Skeletal muscle tissue (tissue), 4 donors: ENCODE results near the gene FAM50A. TPM values are rescaled to one million over a fixed set of nuclear protein-coding genes. Genes with fewer than 3 reads are reported as not detected.

Experiments used
- H3K27ac ChIP-seq: one replicate; pipeline ENCODE4 v1.7.0; 2013; ENCODE audit warnings: mild to moderate bottlenecking, low read depth, low read length, inconsistent platforms
- H3K27me3 ChIP-seq, 3 donors: one replicate each; pipeline ENCODE4 v1.7.0; 2013; ENCODE audit warnings: low read length in 3 of 3; ENCODE audit not compliant: control insufficient read depth in 3 of 3, insufficient read depth in 3 of 3
- H3K36me3 ChIP-seq, 3 donors: one replicate each; pipeline ENCODE4 v1.7.0; 2013; ENCODE audit warnings: low read length in 3 of 3; ENCODE audit not compliant: control insufficient read depth in 3 of 3, insufficient read depth in 3 of 3
- H3K4me1 ChIP-seq, 3 donors: one replicate each; pipeline ENCODE4 v1.7.0; 2013; ENCODE audit warnings: low read length in 3 of 3, mild to moderate bottlenecking in 3 of 3; ENCODE audit not compliant: control insufficient read depth in 3 of 3, insufficient read depth in 3 of 3
- H3K4me3 ChIP-seq, 3 donors: one replicate each; pipeline ENCODE4 v1.7.0; 2013; ENCODE audit warnings: low read length in 3 of 3
- H3K9ac ChIP-seq, 3 donors: one replicate each; pipeline ENCODE4 v1.7.0; 2013; ENCODE audit warnings: low read length in 3 of 3, mild to moderate bottlenecking in 3 of 3, moderate library complexity in 2 of 3, low read depth in 1 of 3
- H3K9me3 ChIP-seq, 3 donors: one replicate each; pipeline ENCODE4 v1.7.0; 2013; ENCODE audit warnings: low read length in 3 of 3; ENCODE audit not compliant: control insufficient read depth in 3 of 3
- total RNA-seq: library from RNA; depleted of rRNA; stranded (reverse); fragments of >200 nt; gene quantifications from one replicate; pipeline ENCODE4 v1.2.3, GENCODE V29; 2014
- donor health status: Osteomylitis.

FAM50A gene
- total RNA-seq, 1 donor from 2014 or later: 16.7 TPM

- H3K4me1 ChIP-seq: peaks cover 18 to 44% (median 29%) of the 10 kb centered on the region in 3 donors
- no peaks in the 10 kb centered on the region for H3K27me3 ChIP-seq
- peaks cover 4 to 9% (median 8%) of the 10 kb centered on the region in 3 donors for H3K36me3 ChIP-seq
- H3K9me3 ChIP-seq: no peaks in the 10 kb centered on the region
- no peak overlapping the region for H3K27ac ChIP-seq
- H3K4me3 ChIP-seq: no peak overlapping the region
- no peak overlapping the region for H3K9ac ChIP-seq
Observed at GRCh38 chrX:154481195-154481594, 37.3 kb downstream of the FAM50A start.

GRCh38 chrX:154481911-154482601 lies 38.1 kb downstream of the FAM50A start:
- no peak overlapping the region for H3K9ac ChIP-seq
- H3K4me1 ChIP-seq: peaks cover 18 to 48% (median 31%) of the 10 kb centered on the region in 3 donors
- H3K27me3 ChIP-seq: no peaks in the 10 kb centered on the region
- H3K9me3 ChIP-seq: no peaks in the 10 kb centered on the region
- no peak overlapping the region for H3K27ac ChIP-seq
- no peak overlapping the region for H3K4me3 ChIP-seq
- peaks cover 4 to 9% (median 8%) of the 10 kb centered on the region in 3 donors for H3K36me3 ChIP-seq

GRCh38 chrX:154482786-154483185 lies 38.8 kb downstream of the FAM50A start:
- Histone ChIP-seq H3K4me3 (no peak overlapping the region), H3K9ac (no peak overlapping the region), H3K27ac (no peak overlapping the region)

GRCh38 chrX:154483325-154483724 lies 39.4 kb downstream of the FAM50A start:
- no peaks in the 10 kb centered on the region for H3K27me3 ChIP-seq
- H3K27ac ChIP-seq: no peak overlapping the region
- no peak overlapping the region for H3K4me3 ChIP-seq
- H3K36me3 ChIP-seq: peaks cover 8 to 14% (median 8%) of the 10 kb centered on the region in 3 donors
- H3K9me3 ChIP-seq: no peaks in the 10 kb centered on the region
- peaks cover 13 to 42% (median 29%) of the 10 kb centered on the region in 3 donors for H3K4me1 ChIP-seq
- H3K9ac ChIP-seq: no peak overlapping the region

More at GRCh38 chrX:154482786-154483185, 38.8 kb downstream of the FAM50A start:
- Histone ChIP-seq H3K27me3 (no peaks in the 10 kb centered on the region), H3K4me1 (peaks cover 18 to 48% (median 32%) of the 10 kb centered on the region in 3 donors), H3K36me3 (peaks cover 8 to 13% (median 8%) of the 10 kb centered on the region in 3 donors), H3K9me3 (no peaks in the 10 kb centered on the region)

- peak overlapping the region; percentile 66 for H3K27ac ChIP-seq
- no peaks in the 10 kb centered on the region for H3K9me3 ChIP-seq
- H3K27me3 ChIP-seq: no peaks in the 10 kb centered on the region
- H3K4me3 ChIP-seq: peak overlapping the region in 2 of 3 donors; percentile 29 to 36
- H3K9ac ChIP-seq: peak overlapping the region in 2 of 3 donors; percentile 65 to 87
- peaks cover 8 to 14% (median 8%) of the 10 kb centered on the region in 3 donors for H3K36me3 ChIP-seq
- H3K4me1 ChIP-seq: peaks cover 14 to 46% (median 29%) of the 10 kb centered on the region in 3 donors
Observed at GRCh38 chrX:154484255-154485149, 40.6 kb downstream of the FAM50A start.

GRCh38 chrX:154485150-154486051 lies 41.5 kb downstream of the FAM50A start:
- H3K36me3 ChIP-seq: peaks cover 8 to 14% (median 8%) of the 10 kb centered on the region in 3 donors
- H3K4me3 ChIP-seq: peak overlapping the region; percentile 48 to 70 (median 69)
- peaks cover 17 to 50% (median 34%) of the 10 kb centered on the region in 3 donors for H3K4me1 ChIP-seq
- H3K9ac ChIP-seq: peak overlapping the region; percentile 65 to 87 (median 74)
- H3K27ac ChIP-seq: peak overlapping the region; percentile 66
- no peaks in the 10 kb centered on the region for H3K9me3 ChIP-seq
- no peaks in the 10 kb centered on the region for H3K27me3 ChIP-seq

- peak overlapping the region; percentile 66 for H3K27ac ChIP-seq
- peaks cover 8 to 14% (median 8%) of the 10 kb centered on the region in 3 donors for H3K36me3 ChIP-seq
- no peaks in the 10 kb centered on the region for H3K27me3 ChIP-seq
- peak overlapping the region; percentile 65 to 87 (median 74) for H3K9ac ChIP-seq
- peak overlapping the region; percentile 38 to 70 (median 69) for H3K4me3 ChIP-seq
- H3K9me3 ChIP-seq: no peaks in the 10 kb centered on the region
- H3K4me1 ChIP-seq: peaks cover 17 to 50% (median 34%) of the 10 kb centered on the region in 3 donors
Observed at GRCh38 chrX:154486052-154486395, 42.1 kb downstream of the FAM50A start.

GRCh38 chrX:154486396-154487207 lies 42.7 kb downstream of the FAM50A start, which contains the start of gene UBL4A:
TSS of gene UBL4A (minus strand) at chrX:154486615. CDS start at chrX:154486584, 31 bp downstream.
- Histone ChIP-seq H3K27me3 (no peaks in the 10 kb centered on the region), H3K27ac (peak within 1 kb of the TSS; percentile 66), H3K9ac (peak within 1 kb of the TSS; percentile 71 to 87 (median 74)), H3K36me3 (peaks cover 8 to 14% (median 8%) of the 10 kb centered on the region in 3 donors), H3K9me3 (no peaks in the 10 kb centered on the region), H3K4me3 (peak within 1 kb of the TSS; percentile 48 to 70 (median 69)), H3K4me1 (peaks cover 17 to 50% (median 34%) of the 10 kb centered on the region in 3 donors)
